H9 (cell line): Measurements from ENCODE around the gene ACMSD. TPM values are rescaled to one million over a fixed set of nuclear protein-coding genes. Genes with fewer than 3 reads are reported as not detected.
"Not testable (repeated sequence)": the region's sequence is repeated elsewhere in the genome, so short reads cannot be mapped to it uniquely, and the experiment has no call there.

Experiments used
- DNase-seq: peaks from one replicate; pipeline ENCODE4 v3.0.0-alpha.2; 2017
- H2AFZ ChIP-seq: one replicate; pipeline ENCODE4 v1.6.1; 2013; ENCODE audit warnings: mild to moderate bottlenecking, low read length, control low read depth, moderate library complexity
- H2AK5ac ChIP-seq: 2 replicates; pipeline ENCODE4 v1.6.1; 2013; ENCODE audit warnings: low read length, control low read depth, mixed read lengths; ENCODE audit not compliant: insufficient read length
- H2BK120ac ChIP-seq: one replicate; pipeline ENCODE4 v1.6.1; 2013; ENCODE audit warnings: low read depth, mild to moderate bottlenecking, low read length, control low read depth, inconsistent platforms; ENCODE audit not compliant: poor library complexity, severe bottlenecking
- H2BK12ac ChIP-seq: 2 replicates; pipeline ENCODE4 v1.6.1; 2013; ENCODE audit warnings: low read length, control low read depth, mixed read lengths, low read depth; ENCODE audit not compliant: insufficient read length
- H2BK15ac ChIP-seq: 2 replicates; pipeline ENCODE4 v1.6.1; 2013; ENCODE audit warnings: low read depth, low read length, control low read depth
- H2BK20ac ChIP-seq: one replicate; pipeline ENCODE4 v1.6.1; 2013; ENCODE audit warnings: low read depth, mild to moderate bottlenecking, low read length, control low read depth, inconsistent platforms; ENCODE audit not compliant: poor library complexity, severe bottlenecking
- H2BK5ac ChIP-seq: 2 replicates; pipeline ENCODE4 v1.6.1; 2013; ENCODE audit warnings: low read length, control low read depth, mixed read lengths; ENCODE audit not compliant: insufficient read length
- H3K14ac ChIP-seq: 2 replicates; pipeline ENCODE4 v1.6.1; 2013; ENCODE audit warnings: low read length, control low read depth; ENCODE audit not compliant: insufficient read depth
- H3K18ac ChIP-seq: 2 replicates; pipeline ENCODE4 v1.6.1; 2013; ENCODE audit warnings: low read depth, mild to moderate bottlenecking, mixed read lengths, low read length, control low read depth; ENCODE audit not compliant: insufficient read length
- H3K23ac ChIP-seq: 2 replicates; pipeline ENCODE4 v1.6.1; 2013; ENCODE audit warnings: low read length, control low read depth, mixed read lengths, low read depth; ENCODE audit not compliant: insufficient read length
- H3K23me2 ChIP-seq: 2 replicates; pipeline ENCODE4 v1.6.1; 2013; ENCODE audit warnings: low read depth, mild to moderate bottlenecking, mixed read lengths, low read length, control low read depth; ENCODE audit not compliant: insufficient read length, poor library complexity, severe bottlenecking
- H3K27ac ChIP-seq: 2 replicates; pipeline ENCODE4 v1.5.1; 2013; ENCODE audit warnings: low read length, control low read depth, mixed read lengths, low read depth; ENCODE audit not compliant: insufficient read length
- H3K27me3 ChIP-seq: 2 replicates; pipeline ENCODE4 v1.6.1; 2013; ENCODE audit warnings: low read length, control low read depth, inconsistent platforms; ENCODE audit not compliant: insufficient read depth
- H3K4ac ChIP-seq: 2 replicates; pipeline ENCODE4 v1.6.1; 2013; ENCODE audit warnings: low read depth, mild to moderate bottlenecking, control low read depth, inconsistent platforms, low read length, moderate library complexity
- H3K4me1 ChIP-seq: 2 replicates; pipeline ENCODE4 v1.6.1; 2013; ENCODE audit warnings: low read length, control low read depth, inconsistent platforms; ENCODE audit not compliant: insufficient read depth
- H3K4me2 ChIP-seq: 2 replicates; pipeline ENCODE4 v1.6.1; 2013; ENCODE audit warnings: low read length, control low read depth, mixed read lengths; ENCODE audit not compliant: insufficient read length, insufficient read depth
- H3K56ac ChIP-seq: 2 replicates; pipeline ENCODE4 v1.6.1; 2013; ENCODE audit warnings: low read depth, mild to moderate bottlenecking, mixed read lengths, low read length, control low read depth; ENCODE audit not compliant: insufficient read length
- H3K79me1 ChIP-seq: 2 replicates; pipeline ENCODE4 v1.6.1; 2013; ENCODE audit warnings: low read depth, mild to moderate bottlenecking, moderate library complexity, low read length, control low read depth, inconsistent platforms; ENCODE audit not compliant: insufficient read depth, poor library complexity, severe bottlenecking
- H3K79me2 ChIP-seq: 2 replicates; pipeline ENCODE4 v1.6.1; 2013; ENCODE audit warnings: low read length, control low read depth, inconsistent platforms; ENCODE audit not compliant: insufficient read depth
- H3K9ac ChIP-seq: 2 replicates; pipeline ENCODE4 v1.6.1; 2013; ENCODE audit warnings: low read length, control low read depth, mixed read lengths; ENCODE audit not compliant: insufficient read length; ENCODE audit errors: extremely low read depth
- H3K9me3 ChIP-seq: one replicate; pipeline ENCODE4 v1.6.1; 2013; ENCODE audit warnings: low read depth, low read length, inconsistent platforms; ENCODE audit not compliant: control insufficient read depth
- H3T11ph ChIP-seq: one replicate; pipeline ENCODE4 v1.6.1; 2013; ENCODE audit warnings: mild to moderate bottlenecking, low read length, control low read depth, inconsistent platforms
- H4K20me1 ChIP-seq: one replicate; pipeline ENCODE4 v1.6.1; 2013; ENCODE audit not compliant: control insufficient read depth, insufficient read length, insufficient read depth
- H4K5ac ChIP-seq: 2 replicates; pipeline ENCODE4 v1.6.1; 2013; ENCODE audit warnings: low read depth, mild to moderate bottlenecking, mixed read lengths, low read length, control low read depth; ENCODE audit not compliant: insufficient read length
- H4K8ac ChIP-seq: replicated peaks from 2 replicates; pipeline ENCODE4 v1.6.1; 2013; ENCODE audit warnings: low read length, control low read depth, mixed read lengths, low read depth; ENCODE audit not compliant: insufficient read length
- H4K91ac ChIP-seq: 2 replicates; pipeline ENCODE4 v1.6.1; 2013; ENCODE audit warnings: low read depth, mild to moderate bottlenecking, moderate library complexity, mixed read lengths, low read length, control low read depth; ENCODE audit not compliant: insufficient read length
- H3K27ac Mint-ChIP-seq, 3 experiments: 2 replicates in 2 of 3; 3 replicates in 1 of 3; pipeline ENCODE4 v1.8.0; 2020 to 2021; ENCODE audit warnings: mixed read lengths in 3 of 3, mild to moderate bottlenecking in 1 of 3, moderate library complexity in 1 of 3
- H3K27me3 Mint-ChIP-seq: 2 replicates; pipeline ENCODE4 v1.8.0; 2021; ENCODE audit warnings: low read depth, mild to moderate bottlenecking, moderate library complexity, mixed read lengths
- H3K36me3 Mint-ChIP-seq, 3 experiments: 2 replicates in 2 of 3; 3 replicates in 1 of 3; pipeline ENCODE4 v1.8.0; 2020 to 2021; ENCODE audit warnings: low read depth in 3 of 3, mixed read lengths in 3 of 3; ENCODE audit not compliant: insufficient read depth in 1 of 3
- H3K4me1 Mint-ChIP-seq, 2 experiments: 2 replicates each; pipeline ENCODE4 v1.8.0; 2020; ENCODE audit warnings: mixed read lengths in 2 of 2
- H3K4me3 Mint-ChIP-seq, 2 experiments: 2 replicates in 1 of 2; 3 replicates in 1 of 2; pipeline ENCODE4 v1.8.0; 2020 to 2021; ENCODE audit warnings: mild to moderate bottlenecking in 2 of 2, mixed read lengths in 2 of 2, moderate library complexity in 1 of 2
- H3K9me3 Mint-ChIP-seq, 2 experiments: 2 replicates in 1 of 2; 3 replicates in 1 of 2; pipeline ENCODE4 v1.8.0; 2020; ENCODE audit warnings: mild to moderate bottlenecking in 2 of 2, mixed read lengths in 2 of 2, moderate library complexity in 1 of 2
- CTCF ChIP-seq: fragments of 200-600 bp; sonication (generic); conservative IDR thresholded peaks from 3 replicates; pipeline ENCODE4 v1.8.0; 2021; ENCODE audit warnings: antibody characterized with exemption, mild to moderate bottlenecking
- WGBS: extraction: QIAGEN DNeasy Blood & Tissue Kit; methylation state at CpG from one replicate; pipeline ENCODE4 v1.1.7; 2013; ENCODE audit warnings: missing lambda C conversion rate, low lambda C conversion rate, mixed read lengths; ENCODE audit not compliant: insufficient read length; ENCODE audit errors: extremely low coverage; 5-methylcytosine and 5-hydroxymethylcytosine counted together
- total RNA-seq: library from RNA; stranded (reverse); gene quantifications from 2 replicates; pipeline ENCODE4 v1.2.1, GENCODE V29; 2021

ACMSD gene
- total RNA-seq, 1 experiment from 2014 or later = not detected

GRCh38 chr2:134846213-134846612 is 7.8 kb downstream of the ACMSD start:
- H2AK5ac ChIP-seq = no peak overlapping the region
- no peak overlapping the region for H3K14ac ChIP-seq
- H3K27me3 ChIP-seq = no peaks in the 10 kb centered on the region
- no peak overlapping the region for H4K8ac ChIP-seq
- no CpG with 5 or more reads among the region's 1 CpG for WGBS
- no peak overlapping the region for H3K23ac ChIP-seq
- no peak overlapping the region for H2AFZ ChIP-seq
- H2BK12ac ChIP-seq = no peak overlapping the region
- H3K27ac ChIP-seq = no peak overlapping the region
- DNase-seq = no peak
- H4K91ac ChIP-seq = no peak overlapping the region
- no peak overlapping the region for H3K18ac ChIP-seq
- no peak overlapping the region for H3K56ac ChIP-seq
- no peaks in the 10 kb centered on the region for H4K20me1 ChIP-seq
- no peaks in the 10 kb centered on the region for H3K4me1 ChIP-seq
- no peak overlapping the region for H2BK15ac ChIP-seq
- no peak overlapping the region for H4K5ac ChIP-seq
- no peak overlapping the region for H2BK5ac ChIP-seq
- no peak overlapping the region for H3K4ac ChIP-seq
- Mint-ChIP-seq H3K36me3 (no peaks in the 10 kb centered on the region), H3K9me3 (peaks cover 6 to 12% of the 10 kb centered on the region in 2 experiments; a peak in 4 of 5 replicates), H3K27me3 (peaks cover 3% of the 10 kb centered on the region), H3K4me3 (no peak overlapping the region), H3K27ac (no peak overlapping the region), H3K4me1 (peaks cover 0 to 3% of the 10 kb centered on the region in 2 experiments; a peak in 2 of 4 replicates)
- H2BK120ac ChIP-seq = no peak overlapping the region
- H3K79me1 ChIP-seq = no peaks in the 10 kb centered on the region
- no peak for TF ChIP-seq CTCF
- no peak overlapping the region for H2BK20ac ChIP-seq
- no peak overlapping the region for H3K9ac ChIP-seq
- H3K4me2 ChIP-seq = no peak overlapping the region
- no peaks in the 10 kb centered on the region for H3K79me2 ChIP-seq
- H3T11ph ChIP-seq = no peak overlapping the region
- H3K23me2 ChIP-seq = no peaks in the 10 kb centered on the region
- no peaks in the 10 kb centered on the region for H3K9me3 ChIP-seq

GRCh38 chr2:134847582-134847981 is 9.2 kb downstream of the ACMSD start:
- not testable (repeated sequence) for H3K9me3 ChIP-seq, H4K8ac ChIP-seq, H2BK120ac ChIP-seq, H4K91ac ChIP-seq, H2AFZ ChIP-seq, H3K23me2 ChIP-seq, H3K36me3 Mint-ChIP-seq, H3K4me1 Mint-ChIP-seq, H2BK5ac ChIP-seq, H3K4me2 ChIP-seq, H3K56ac ChIP-seq, H4K20me1 ChIP-seq, H3K14ac ChIP-seq, H3K79me1 ChIP-seq, H3K9ac ChIP-seq, H3K27me3 Mint-ChIP-seq, H3K23ac ChIP-seq, H2BK15ac ChIP-seq, H3K18ac ChIP-seq, H3K79me2 ChIP-seq, H3K27ac ChIP-seq, H2AK5ac ChIP-seq, H2BK12ac ChIP-seq, DNase-seq, H3K4me1 ChIP-seq, H3K27ac Mint-ChIP-seq, H3K4me3 Mint-ChIP-seq, H2BK20ac ChIP-seq, H3K27me3 ChIP-seq, H4K5ac ChIP-seq, H3K4ac ChIP-seq, H3T11ph ChIP-seq
- H3K9me3 Mint-ChIP-seq = peaks cover 6 to 12% of the 10 kb centered on the region in 2 experiments
- WGBS = no CpG with 5 or more reads among the region's 5 CpGs
